HepG2 (cell line): ENCODE measurements around the gene ILKAP.

Experiments used
- AFF4 ChIP-seq: sonication (generic); formaldehyde crosslinking; IDR thresholded peaks from 2 replicates; pipeline ENCODE4 v1.4.0; 2020; ENCODE audit warnings: missing genetic modification reagents
- BHLHE40 ChIP-seq: IDR thresholded peaks from 2 replicates; pipeline ENCODE4 v1.6.1; 2011; ENCODE audit warnings: low read length, improper control_type of control experiment
- CTCF ChIP-seq: sonication (generic); formaldehyde crosslinking; IDR thresholded peaks from 2 replicates; pipeline ENCODE4 v1.5.0; 2020; ENCODE audit warnings: mild to moderate bottlenecking, missing genetic modification reagents, moderate library complexity
- E2F1 ChIP-seq: sonication (generic); formaldehyde crosslinking; IDR thresholded peaks from 2 replicates; pipeline ENCODE4 v1.5.0; 2020; ENCODE audit warnings: missing genetic modification reagents
- JUNB ChIP-seq: sonication (generic); formaldehyde crosslinking; IDR thresholded peaks from 2 replicates; pipeline ENCODE4 v1.8.0; 2022; ENCODE audit warnings: missing genetic modification reagents, mild to moderate bottlenecking, borderline replicate concordance
- NFYC ChIP-seq: IDR thresholded peaks from 2 replicates; pipeline ENCODE4 v1.6.1; 2016; ENCODE audit warnings: missing genetic modification reagents, missing compliant biosample characterization
- RAD21 ChIP-seq: fragments of 450-650 bp; formaldehyde crosslinking; IDR thresholded peaks from 2 replicates; pipeline ENCODE4 v1.5.0; 2020; ENCODE audit warnings: mild to moderate bottlenecking
- TCF12 ChIP-seq, 2 experiments: fragments of 450-650 bp in 1 of 2; sonication (generic) in 1 of 2; formaldehyde crosslinking in 1 of 2; IDR thresholded peaks; 2 replicates each; pipeline versions ENCODE4 v1.6.1 to v1.8.0; 2017 to 2022; ENCODE audit warnings: antibody characterized with exemption in 1 of 2, mild to moderate bottlenecking in 1 of 2, missing genetic modification reagents in 1 of 2, moderate library complexity in 1 of 2
- USF2 ChIP-seq, 2 experiments: sonication (generic) in 1 of 2; formaldehyde crosslinking in 1 of 2; IDR thresholded peaks; 2 replicates each; pipeline versions ENCODE4 v1.5.1 to v1.6.1; 2011 to 2020; ENCODE audit warnings: borderline replicate concordance in 1 of 2, low read depth in 1 of 2, low read length in 1 of 2, mild to moderate bottlenecking in 1 of 2, missing genetic modification reagents in 1 of 2, moderate library complexity in 1 of 2
- ZBTB37 ChIP-seq: sonication (generic); formaldehyde crosslinking; IDR thresholded peaks from 2 replicates; pipeline ENCODE4 v1.4.0; 2020; ENCODE audit warnings: mild to moderate bottlenecking, missing genetic modification reagents
- TF ChIP-seq, protein P1 (sequence below), 2 experiments: IDR thresholded peaks; 2 replicates each; pipeline ENCODE4 v1.6.1; 2011 to 2012; ENCODE audit warnings: low read length in 2 of 2, borderline replicate concordance in 1 of 2, low read depth in 1 of 2, mild to moderate bottlenecking in 1 of 2, moderate library complexity in 1 of 2
- TF ChIP-seq, protein P2 (sequence below): sonication (generic); formaldehyde crosslinking; IDR thresholded peaks from 2 replicates; pipeline ENCODE4 v1.5.0; 2020; ENCODE audit warnings: mild to moderate bottlenecking, missing genetic modification reagents
- TF ChIP-seq, protein P3 (sequence below): sonication (generic); formaldehyde crosslinking; IDR thresholded peaks from 2 replicates; pipeline ENCODE4 v1.4.0; 2020; ENCODE audit warnings: missing genetic modification reagents
- TF ChIP-seq, protein P4 (sequence below): sonication (generic); formaldehyde crosslinking; IDR thresholded peaks from 2 replicates; pipeline ENCODE4 v1.4.0; 2020; ENCODE audit warnings: missing genetic modification reagents, mild to moderate bottlenecking, borderline replicate concordance

- TF ChIP-seq USF2 (IDR thresholded peaks at IDR 0.05; ENCODE audit: low read depth, low read length) (no peak), USF2 (CRISPR knock-in tag; IDR thresholded peaks at IDR 0.05; ENCODE audit: borderline replicate concordance) (no peak), NFYC (CRISPR knock-in tag) (no peak), CTCF (CRISPR knock-in tag) (no peak), JUNB (CRISPR knock-in tag) (no peak), RAD21 (CRISPR knock-in tag) (no peak), AFF4 (no peak), TCF12 (IDR thresholded peaks at IDR 0.05) (no peak), TCF12 (CRISPR knock-in tag; IDR thresholded peaks at IDR 0.05) (no peak), ZBTB37 (CRISPR knock-in tag) (no peak), BHLHE40 (no peak), E2F1 (no peak)
- TF ChIP-seq, protein P1, sequence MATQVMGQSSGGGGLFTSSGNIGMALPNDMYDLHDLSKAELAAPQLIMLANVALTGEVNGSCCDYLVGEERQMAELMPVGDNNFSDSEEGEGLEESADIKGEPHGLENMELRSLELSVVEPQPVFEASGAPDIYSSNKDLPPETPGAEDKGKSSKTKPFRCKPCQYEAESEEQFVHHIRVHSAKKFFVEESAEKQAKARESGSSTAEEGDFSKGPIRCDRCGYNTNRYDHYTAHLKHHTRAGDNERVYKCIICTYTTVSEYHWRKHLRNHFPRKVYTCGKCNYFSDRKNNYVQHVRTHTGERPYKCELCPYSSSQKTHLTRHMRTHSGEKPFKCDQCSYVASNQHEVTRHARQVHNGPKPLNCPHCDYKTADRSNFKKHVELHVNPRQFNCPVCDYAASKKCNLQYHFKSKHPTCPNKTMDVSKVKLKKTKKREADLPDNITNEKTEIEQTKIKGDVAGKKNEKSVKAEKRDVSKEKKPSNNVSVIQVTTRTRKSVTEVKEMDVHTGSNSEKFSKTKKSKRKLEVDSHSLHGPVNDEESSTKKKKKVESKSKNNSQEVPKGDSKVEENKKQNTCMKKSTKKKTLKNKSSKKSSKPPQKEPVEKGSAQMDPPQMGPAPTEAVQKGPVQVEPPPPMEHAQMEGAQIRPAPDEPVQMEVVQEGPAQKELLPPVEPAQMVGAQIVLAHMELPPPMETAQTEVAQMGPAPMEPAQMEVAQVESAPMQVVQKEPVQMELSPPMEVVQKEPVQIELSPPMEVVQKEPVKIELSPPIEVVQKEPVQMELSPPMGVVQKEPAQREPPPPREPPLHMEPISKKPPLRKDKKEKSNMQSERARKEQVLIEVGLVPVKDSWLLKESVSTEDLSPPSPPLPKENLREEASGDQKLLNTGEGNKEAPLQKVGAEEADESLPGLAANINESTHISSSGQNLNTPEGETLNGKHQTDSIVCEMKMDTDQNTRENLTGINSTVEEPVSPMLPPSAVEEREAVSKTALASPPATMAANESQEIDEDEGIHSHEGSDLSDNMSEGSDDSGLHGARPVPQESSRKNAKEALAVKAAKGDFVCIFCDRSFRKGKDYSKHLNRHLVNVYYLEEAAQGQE (IDR thresholded peaks at IDR 0.05; ENCODE audit: borderline replicate concordance in 1 of 2, low read depth in 1 of 2, low read length in 2 of 2), result no peak
- TF ChIP-seq, protein P2, sequence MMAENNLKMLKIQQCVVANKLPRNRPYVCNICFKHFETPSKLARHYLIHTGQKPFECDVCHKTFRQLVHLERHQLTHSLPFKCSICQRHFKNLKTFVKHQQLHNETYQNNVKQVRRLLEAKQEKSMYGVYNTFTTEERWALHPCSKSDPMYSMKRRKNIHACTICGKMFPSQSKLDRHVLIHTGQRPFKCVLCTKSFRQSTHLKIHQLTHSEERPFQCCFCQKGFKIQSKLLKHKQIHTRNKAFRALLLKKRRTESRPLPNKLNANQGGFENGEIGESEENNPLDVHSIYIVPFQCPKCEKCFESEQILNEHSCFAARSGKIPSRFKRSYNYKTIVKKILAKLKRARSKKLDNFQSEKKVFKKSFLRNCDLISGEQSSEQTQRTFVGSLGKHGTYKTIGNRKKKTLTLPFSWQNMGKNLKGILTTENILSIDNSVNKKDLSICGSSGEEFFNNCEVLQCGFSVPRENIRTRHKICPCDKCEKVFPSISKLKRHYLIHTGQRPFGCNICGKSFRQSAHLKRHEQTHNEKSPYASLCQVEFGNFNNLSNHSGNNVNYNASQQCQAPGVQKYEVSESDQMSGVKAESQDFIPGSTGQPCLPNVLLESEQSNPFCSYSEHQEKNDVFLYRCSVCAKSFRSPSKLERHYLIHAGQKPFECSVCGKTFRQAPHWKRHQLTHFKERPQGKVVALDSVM (CRISPR knock-in tag), result no peak
- TF ChIP-seq, protein P3, sequence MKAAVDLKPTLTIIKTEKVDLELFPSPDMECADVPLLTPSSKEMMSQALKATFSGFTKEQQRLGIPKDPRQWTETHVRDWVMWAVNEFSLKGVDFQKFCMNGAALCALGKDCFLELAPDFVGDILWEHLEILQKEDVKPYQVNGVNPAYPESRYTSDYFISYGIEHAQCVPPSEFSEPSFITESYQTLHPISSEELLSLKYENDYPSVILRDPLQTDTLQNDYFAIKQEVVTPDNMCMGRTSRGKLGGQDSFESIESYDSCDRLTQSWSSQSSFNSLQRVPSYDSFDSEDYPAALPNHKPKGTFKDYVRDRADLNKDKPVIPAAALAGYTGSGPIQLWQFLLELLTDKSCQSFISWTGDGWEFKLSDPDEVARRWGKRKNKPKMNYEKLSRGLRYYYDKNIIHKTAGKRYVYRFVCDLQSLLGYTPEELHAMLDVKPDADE, result no peak
- TF ChIP-seq, protein P4, sequence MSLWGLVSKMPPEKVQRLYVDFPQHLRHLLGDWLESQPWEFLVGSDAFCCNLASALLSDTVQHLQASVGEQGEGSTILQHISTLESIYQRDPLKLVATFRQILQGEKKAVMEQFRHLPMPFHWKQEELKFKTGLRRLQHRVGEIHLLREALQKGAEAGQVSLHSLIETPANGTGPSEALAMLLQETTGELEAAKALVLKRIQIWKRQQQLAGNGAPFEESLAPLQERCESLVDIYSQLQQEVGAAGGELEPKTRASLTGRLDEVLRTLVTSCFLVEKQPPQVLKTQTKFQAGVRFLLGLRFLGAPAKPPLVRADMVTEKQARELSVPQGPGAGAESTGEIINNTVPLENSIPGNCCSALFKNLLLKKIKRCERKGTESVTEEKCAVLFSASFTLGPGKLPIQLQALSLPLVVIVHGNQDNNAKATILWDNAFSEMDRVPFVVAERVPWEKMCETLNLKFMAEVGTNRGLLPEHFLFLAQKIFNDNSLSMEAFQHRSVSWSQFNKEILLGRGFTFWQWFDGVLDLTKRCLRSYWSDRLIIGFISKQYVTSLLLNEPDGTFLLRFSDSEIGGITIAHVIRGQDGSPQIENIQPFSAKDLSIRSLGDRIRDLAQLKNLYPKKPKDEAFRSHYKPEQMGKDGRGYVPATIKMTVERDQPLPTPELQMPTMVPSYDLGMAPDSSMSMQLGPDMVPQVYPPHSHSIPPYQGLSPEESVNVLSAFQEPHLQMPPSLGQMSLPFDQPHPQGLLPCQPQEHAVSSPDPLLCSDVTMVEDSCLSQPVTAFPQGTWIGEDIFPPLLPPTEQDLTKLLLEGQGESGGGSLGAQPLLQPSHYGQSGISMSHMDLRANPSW (CRISPR knock-in tag), result no peak
These were observed 52.3 kb downstream of the ILKAP start for GRCh38 chr2:238151205-238151604.
